HG03139 (cell line): Measurements from ENCODE around the gene ETFBKMT.
A peak's percentile ranks its signal among the peaks of the same experiment; 100 is the strongest.
"Not testable (repeated sequence)": the region's sequence is repeated elsewhere in the genome, so short reads cannot be mapped to it uniquely, and the experiment has no call there.

Source experiments
- ATAC-seq: cut with Tn5 transposase; IDR thresholded peaks from one replicate; pipeline ENCODE4 v1.9.1; 2021; ENCODE audit not compliant: unreplicated experiment

Gene ETFBKMT

GRCh38 chr12:31655208-31655607 lies 4.3 kb upstream of the ETFBKMT start:
- ATAC-seq = no peak

GRCh38 chr12:31655792-31656191 lies 3.7 kb upstream of the ETFBKMT start:
- ATAC-seq = no peak

DNA sequence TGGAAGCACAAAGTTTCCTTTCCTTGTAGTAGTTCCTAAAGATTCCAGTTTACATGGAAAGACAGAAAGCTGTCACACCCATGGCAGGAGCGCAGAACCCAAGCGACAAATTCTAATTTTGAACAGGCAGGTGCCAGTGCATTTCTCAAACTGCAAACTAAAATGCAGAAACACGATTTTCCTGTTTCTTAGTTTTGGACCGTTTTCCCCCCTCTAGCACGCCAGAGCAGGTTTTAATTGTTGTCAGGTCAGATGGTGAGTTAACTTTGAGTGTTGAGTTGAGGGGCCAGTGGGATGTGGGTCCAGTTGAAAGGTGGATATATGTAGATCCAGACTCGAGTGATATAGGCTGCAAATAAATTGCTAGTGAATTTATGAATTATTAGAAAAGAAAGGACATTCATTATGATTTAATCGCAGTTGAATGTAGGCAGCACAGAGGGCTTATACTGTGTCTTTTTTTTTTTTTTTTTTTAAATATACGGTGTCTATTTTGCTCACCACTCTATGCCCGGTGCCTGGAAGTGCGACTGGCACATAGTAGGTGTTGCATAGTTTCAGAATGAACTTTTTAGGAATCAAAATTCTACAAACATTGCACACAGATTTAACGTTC lies 909 bp upstream of the ETFBKMT start:
- ATAC-seq = no peak

DNA sequence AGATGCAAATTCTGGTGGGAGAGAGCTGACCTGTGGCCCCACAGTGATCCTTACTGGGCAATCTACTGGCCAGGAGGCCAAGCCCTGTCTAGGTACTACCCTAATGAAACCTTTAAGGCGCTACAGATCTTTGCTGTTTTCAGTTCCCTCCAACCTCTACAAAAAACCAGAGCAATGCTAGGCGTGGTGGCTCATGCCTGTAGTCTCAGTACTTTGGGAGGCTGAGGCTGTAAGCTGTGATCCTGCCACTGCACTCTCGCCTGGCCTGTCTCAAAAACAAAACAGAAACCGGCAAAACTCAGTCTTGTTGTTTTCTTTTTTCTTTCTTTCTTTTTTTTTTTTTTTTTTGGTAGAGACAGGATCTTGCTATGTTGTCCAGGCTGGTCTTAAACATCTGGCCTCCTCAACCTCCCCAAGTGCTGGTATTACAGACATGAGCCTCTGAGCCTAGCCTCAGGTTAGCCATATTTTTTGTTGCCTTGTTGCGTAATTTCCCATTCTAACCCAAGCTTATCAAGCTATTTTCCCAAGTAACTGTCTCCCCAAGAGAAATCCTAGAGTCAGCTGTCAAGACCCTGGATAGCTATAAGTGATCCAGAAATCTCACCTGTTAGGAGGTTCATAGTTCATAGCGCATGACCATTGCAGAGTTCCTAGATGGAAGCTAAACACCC lies 2.8 kb downstream of the ETFBKMT start:
- ATAC-seq = no peak

GRCh38 chr12:31663576-31663975 lies 4.1 kb downstream of the ETFBKMT start:
- no peak for ATAC-seq

GRCh38 chr12:31664038-31664437 lies 4.5 kb downstream of the ETFBKMT start:
- ATAC-seq = no peak

DNA sequence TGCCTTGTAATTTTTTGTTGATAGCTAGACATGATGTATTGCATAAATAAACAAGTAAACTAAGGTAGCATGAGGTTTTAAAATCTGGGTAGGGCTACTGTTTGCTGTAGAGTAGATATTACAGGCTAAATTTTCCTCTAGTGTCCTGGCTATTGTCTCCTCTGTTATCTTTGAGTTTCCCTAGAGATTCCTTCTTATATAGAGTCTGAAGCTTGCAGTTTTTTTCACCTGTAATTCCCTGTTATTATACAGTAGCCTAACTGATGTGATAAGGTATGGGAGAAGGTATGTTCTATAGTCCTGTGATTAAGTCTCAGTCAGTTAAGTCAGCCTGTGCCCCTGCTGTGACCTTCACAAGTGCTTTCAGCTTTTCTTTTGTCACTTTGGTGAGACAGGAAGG lies 9.5 kb downstream of the ETFBKMT start:
- ATAC-seq = no peak

- not testable (repeated sequence) for ATAC-seq
These were observed 10.1 kb downstream of the ETFBKMT start for GRCh38 chr12:31669582-31669981.

DNA sequence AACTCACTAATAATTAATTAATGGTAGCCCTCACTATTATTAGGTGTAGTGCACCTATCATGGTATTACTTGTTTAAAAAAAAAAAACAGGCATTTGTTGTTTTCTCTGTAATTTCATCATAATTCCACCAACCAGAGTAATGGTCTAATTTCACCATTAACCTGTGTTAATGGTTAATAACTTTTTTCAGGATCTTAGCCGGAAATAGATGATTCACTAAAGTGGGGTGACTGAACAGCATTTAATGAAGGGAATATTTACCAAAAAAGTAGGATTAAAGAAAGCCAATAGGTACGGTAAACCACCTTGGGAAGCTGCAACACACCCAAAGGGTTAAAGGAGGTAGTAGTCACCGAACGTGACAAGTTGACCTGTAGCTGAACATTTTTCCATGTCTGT lies 13.0 kb downstream of the ETFBKMT start:
- ATAC-seq = no peak

GRCh38 chr12:31682136-31682962 lies 22.9 kb downstream of the ETFBKMT start:
- ATAC-seq = peak; percentile 61

DNA sequence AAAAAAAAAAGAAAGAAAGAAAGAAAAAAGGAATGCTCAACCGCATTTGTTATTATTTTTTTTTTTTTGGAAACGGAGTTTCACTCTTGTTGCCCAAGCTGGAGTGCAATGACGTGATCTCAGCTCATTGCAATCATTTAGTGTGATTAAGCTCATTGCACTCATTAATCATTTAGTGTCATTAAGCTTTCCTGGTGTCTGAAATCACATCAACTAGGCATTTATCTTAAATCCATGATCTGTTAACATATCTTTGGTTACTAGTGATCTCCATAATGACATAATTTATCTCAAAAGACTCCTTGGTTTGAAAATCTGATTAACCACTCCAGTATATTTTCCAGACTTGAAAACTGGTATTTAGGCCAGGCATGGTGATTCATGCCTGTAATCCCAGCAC lies 26.3 kb downstream of the ETFBKMT start:
- ATAC-seq = no peak

DNA sequence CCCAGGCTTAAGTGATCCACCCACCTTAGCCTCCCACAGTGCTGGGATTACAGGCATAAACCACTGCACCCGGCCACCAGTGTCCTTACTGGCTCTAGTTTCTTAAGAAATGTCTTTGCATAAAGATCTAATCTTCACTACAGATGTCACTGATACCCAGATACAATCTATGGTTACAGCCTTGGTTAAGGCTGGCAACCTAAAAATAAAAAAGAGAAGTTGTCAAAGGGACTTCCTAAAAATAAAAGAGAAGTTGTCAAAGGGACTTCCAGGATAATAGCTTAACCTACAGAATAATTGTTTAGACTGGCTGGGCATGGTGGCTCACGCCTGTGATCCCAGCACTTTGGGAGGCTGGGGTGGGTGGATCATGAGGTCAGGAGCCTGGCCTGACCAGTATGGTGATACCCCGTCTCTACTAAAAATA lies 27.6 kb downstream of the ETFBKMT start:
- ATAC-seq = no peak

DNA sequence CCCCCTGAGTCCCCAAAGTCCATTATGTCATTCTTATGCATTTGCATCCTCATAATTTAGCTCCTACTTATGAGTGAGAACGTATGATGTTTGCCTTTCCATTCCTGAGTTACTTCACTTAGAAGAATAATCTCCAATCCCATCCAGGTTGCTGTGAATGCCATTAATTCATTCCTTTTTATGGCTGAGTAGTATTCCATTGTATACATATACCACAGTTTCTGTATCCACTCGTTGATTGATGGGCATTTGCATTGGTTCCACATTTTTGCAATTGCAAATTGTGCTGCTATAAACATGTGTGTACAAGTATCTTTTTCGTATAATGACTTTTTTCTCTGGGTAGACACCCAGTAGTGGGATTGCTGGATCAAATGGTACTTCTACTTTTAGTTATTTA lies 30.4 kb downstream of the ETFBKMT start:
- not testable (repeated sequence) for ATAC-seq

GRCh38 chr12:31702047-31702446 lies 42.6 kb downstream of the ETFBKMT start:
- ATAC-seq = no peak

GRCh38 chr12:31705621-31706020 lies 46.1 kb downstream of the ETFBKMT start:
- no peak for ATAC-seq

- not testable (repeated sequence) for ATAC-seq
These were observed 48.6 kb downstream of the ETFBKMT start for GRCh38 chr12:31708118-31708517.

- no peak for ATAC-seq
These were observed 50.7 kb downstream of the ETFBKMT start for GRCh38 chr12:31710021-31710818.

DNA sequence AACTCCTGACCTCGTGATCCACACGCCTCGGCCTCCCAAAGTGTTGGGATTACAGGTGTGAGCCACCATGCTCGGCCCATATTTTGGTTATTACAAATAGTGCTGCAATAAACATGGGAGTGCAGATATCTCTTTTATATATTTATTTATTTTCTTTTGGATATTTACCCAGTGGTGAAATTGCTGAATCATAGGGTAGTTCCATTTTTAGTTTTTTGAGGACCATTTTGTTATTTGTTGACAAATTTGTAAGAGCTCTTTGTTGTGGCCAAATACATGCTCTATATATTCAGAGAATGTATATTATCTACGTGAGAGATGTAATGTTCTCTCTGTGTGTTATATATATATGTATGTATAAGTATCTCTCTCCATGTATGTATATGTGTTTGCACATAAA lies 53.4 kb downstream of the ETFBKMT start:
- no peak for ATAC-seq

GRCh38 chr12:31714406-31715271 lies 55.2 kb downstream of the ETFBKMT start:
- peak; percentile 19 for ATAC-seq

DNA sequence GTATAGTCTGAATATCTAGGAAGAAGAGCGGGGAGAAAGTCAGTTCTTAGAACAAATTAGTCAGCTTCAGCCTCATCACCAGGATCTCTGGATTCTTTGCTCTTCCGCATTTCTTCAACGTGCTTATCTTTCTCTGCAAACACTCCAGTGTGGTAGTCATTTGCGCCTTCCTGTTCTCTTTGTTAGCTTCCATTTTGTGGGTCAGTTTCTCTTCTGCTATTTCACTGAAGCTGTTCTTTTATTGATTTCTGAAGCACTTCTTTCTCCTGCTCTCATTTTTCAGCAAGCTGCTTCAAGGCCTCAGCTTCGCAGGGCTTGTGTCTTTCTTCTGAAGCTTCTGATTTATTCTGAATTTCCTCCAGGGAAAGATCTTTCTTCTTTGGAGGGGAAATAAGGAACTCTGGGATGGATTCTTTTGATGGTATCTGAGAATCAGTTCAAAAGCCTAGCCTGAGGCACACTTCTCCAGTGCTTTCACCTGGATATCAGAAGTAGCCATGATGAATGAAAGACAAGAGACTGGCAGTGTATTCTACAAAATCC lies 55.9 kb downstream of the ETFBKMT start:
- peak; percentile 71 for ATAC-seq
